ENCODE results near the gene CENPU. TPM values are rescaled to one million over a fixed set of nuclear protein-coding genes. Genes with fewer than 3 reads are reported as not detected.

CENPU gene
- polyA plus RNA-seq, 1 donor from 2014 or later = 13.0 TPM

DNA sequence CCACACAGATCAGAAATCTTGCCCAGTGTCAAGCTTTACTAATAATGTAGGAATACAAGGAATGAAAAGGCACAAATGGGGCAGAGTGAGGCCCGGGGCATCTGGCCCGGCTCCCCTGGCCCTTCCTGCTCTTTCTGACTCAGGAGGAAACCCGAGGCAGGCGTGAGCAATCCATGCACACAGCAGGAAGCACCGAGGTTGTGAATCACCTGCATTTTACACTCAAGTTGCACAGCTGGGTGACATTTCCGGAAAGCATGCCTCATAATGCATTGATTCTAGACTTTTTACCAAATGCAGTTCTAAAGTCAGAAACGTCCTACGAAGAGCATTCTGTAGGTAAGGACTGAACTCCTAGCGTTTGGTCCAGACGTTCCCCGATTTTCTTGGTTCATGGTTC is 45.4 kb downstream of the CENPU start:
- Histone ChIP-seq H3K27me3 (ENCODE audit: insufficient read depth, low read depth, low read length) (no peaks in the 10 kb centered on the region), H3K27ac (ENCODE audit: low read length) (no peak overlapping the region), H3K9me2 (ENCODE audit: insufficient read depth, low read length) (no peaks in the 10 kb centered on the region), H2AFZ (ENCODE audit: low read depth, low read length) (no peak overlapping the region), H3K9ac (ENCODE audit: low read length) (no peak overlapping the region), H3K4me3 (ENCODE audit: low read length) (no peak overlapping the region), H3K4me2 (ENCODE audit: low read length) (no peak overlapping the region), H3K79me2 (replicated peaks; ENCODE audit: insufficient read depth, low read length) (no peaks in the 10 kb centered on the region), H3K9me3 (ENCODE audit: low read length) (no peaks in the 10 kb centered on the region), H3F3A (ENCODE audit: insufficient read depth, low read length, poor library complexity, severe bottlenecking) (no peaks in the 10 kb centered on the region), H3K36me3 (ENCODE audit: insufficient read depth, low read length) (no peaks in the 10 kb centered on the region), H4K20me1 (ENCODE audit: insufficient read depth) (no peaks in the 10 kb centered on the region)
- TF ChIP-seq MXI1 (conservative IDR thresholded peaks at IDR 0.05; ENCODE audit: poor library complexity, severe bottlenecking) = no peak
- TF ChIP-seq, protein P1, sequence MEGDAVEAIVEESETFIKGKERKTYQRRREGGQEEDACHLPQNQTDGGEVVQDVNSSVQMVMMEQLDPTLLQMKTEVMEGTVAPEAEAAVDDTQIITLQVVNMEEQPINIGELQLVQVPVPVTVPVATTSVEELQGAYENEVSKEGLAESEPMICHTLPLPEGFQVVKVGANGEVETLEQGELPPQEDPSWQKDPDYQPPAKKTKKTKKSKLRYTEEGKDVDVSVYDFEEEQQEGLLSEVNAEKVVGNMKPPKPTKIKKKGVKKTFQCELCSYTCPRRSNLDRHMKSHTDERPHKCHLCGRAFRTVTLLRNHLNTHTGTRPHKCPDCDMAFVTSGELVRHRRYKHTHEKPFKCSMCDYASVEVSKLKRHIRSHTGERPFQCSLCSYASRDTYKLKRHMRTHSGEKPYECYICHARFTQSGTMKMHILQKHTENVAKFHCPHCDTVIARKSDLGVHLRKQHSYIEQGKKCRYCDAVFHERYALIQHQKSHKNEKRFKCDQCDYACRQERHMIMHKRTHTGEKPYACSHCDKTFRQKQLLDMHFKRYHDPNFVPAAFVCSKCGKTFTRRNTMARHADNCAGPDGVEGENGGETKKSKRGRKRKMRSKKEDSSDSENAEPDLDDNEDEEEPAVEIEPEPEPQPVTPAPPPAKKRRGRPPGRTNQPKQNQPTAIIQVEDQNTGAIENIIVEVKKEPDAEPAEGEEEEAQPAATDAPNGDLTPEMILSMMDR (IDR thresholded peaks at IDR 0.05; ENCODE audit: poor library complexity, severe bottlenecking) = no peak
- no peak for TF ChIP-seq SMC3 (conservative IDR thresholded peaks at IDR 0.05; ENCODE audit: poor library complexity)
- TF ChIP-seq TAF1 (IDR thresholded peaks at IDR 0.05; ENCODE audit: low read depth) = no peak

DNA sequence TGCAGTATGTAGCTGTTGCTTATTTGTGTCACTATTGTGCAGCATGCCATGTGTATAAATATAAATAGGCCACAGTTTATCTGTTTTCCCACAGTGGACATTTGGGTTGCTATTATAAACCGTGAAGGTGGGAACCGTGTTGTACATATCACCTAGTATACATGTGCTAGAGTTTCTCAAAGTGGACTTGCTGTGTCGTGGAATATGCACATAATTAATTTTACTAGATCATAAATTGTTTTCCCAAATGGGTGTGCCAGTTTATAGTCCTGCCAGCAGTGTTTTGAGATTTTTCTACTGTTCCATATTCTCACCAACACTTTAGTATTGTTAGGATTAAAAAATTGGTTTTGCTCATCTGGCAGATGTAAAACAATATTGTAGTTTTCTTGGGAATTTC is 45.9 kb downstream of the CENPU start:
- H3K4me2 ChIP-seq (ENCODE audit: low read length) = no peak overlapping the region
- no peak overlapping the region for H3K9ac ChIP-seq (ENCODE audit: low read length)

More for the DNA sequence above, 45.9 kb downstream of the CENPU start:
- Histone ChIP-seq H3K4me3 (ENCODE audit: low read length) (no peak overlapping the region), H3K36me3 (ENCODE audit: insufficient read depth, low read length) (no peaks in the 10 kb centered on the region), H3K79me2 (replicated peaks; ENCODE audit: insufficient read depth, low read length) (no peaks in the 10 kb centered on the region), H3K27ac (ENCODE audit: low read length) (no peak overlapping the region), H3F3A (ENCODE audit: insufficient read depth, low read length, poor library complexity, severe bottlenecking) (no peaks in the 10 kb centered on the region), H3K9me3 (ENCODE audit: low read length) (no peaks in the 10 kb centered on the region), H3K27me3 (ENCODE audit: insufficient read depth, low read depth, low read length) (no peaks in the 10 kb centered on the region), H3K9me2 (ENCODE audit: insufficient read depth, low read length) (no peaks in the 10 kb centered on the region), H2AFZ (ENCODE audit: low read depth, low read length) (no peak overlapping the region), H4K20me1 (ENCODE audit: insufficient read depth) (no peaks in the 10 kb centered on the region)
- TF ChIP-seq EP300 (conservative IDR thresholded peaks at IDR 0.05; ENCODE audit: poor library complexity, severe bottlenecking) (no peak), MXI1 (conservative IDR thresholded peaks at IDR 0.05; ENCODE audit: poor library complexity, severe bottlenecking) (no peak), TAF1 (IDR thresholded peaks at IDR 0.05; ENCODE audit: low read depth) (no peak), EZH2 (IDR thresholded peaks at IDR 0.05; ENCODE audit: borderline replicate concordance, insufficient read depth, low read length, poor library complexity, severe bottlenecking) (no peak), POLR2AphosphoS5 (IDR thresholded peaks at IDR 0.05) (no peak), RAD21 (conservative IDR thresholded peaks at IDR 0.05) (no peak), SMC3 (conservative IDR thresholded peaks at IDR 0.05; ENCODE audit: poor library complexity) (no peak)
- TF ChIP-seq, protein P1 (IDR thresholded peaks at IDR 0.05; ENCODE audit: poor library complexity, severe bottlenecking) = no peak
- TF ChIP-seq, protein P2, sequence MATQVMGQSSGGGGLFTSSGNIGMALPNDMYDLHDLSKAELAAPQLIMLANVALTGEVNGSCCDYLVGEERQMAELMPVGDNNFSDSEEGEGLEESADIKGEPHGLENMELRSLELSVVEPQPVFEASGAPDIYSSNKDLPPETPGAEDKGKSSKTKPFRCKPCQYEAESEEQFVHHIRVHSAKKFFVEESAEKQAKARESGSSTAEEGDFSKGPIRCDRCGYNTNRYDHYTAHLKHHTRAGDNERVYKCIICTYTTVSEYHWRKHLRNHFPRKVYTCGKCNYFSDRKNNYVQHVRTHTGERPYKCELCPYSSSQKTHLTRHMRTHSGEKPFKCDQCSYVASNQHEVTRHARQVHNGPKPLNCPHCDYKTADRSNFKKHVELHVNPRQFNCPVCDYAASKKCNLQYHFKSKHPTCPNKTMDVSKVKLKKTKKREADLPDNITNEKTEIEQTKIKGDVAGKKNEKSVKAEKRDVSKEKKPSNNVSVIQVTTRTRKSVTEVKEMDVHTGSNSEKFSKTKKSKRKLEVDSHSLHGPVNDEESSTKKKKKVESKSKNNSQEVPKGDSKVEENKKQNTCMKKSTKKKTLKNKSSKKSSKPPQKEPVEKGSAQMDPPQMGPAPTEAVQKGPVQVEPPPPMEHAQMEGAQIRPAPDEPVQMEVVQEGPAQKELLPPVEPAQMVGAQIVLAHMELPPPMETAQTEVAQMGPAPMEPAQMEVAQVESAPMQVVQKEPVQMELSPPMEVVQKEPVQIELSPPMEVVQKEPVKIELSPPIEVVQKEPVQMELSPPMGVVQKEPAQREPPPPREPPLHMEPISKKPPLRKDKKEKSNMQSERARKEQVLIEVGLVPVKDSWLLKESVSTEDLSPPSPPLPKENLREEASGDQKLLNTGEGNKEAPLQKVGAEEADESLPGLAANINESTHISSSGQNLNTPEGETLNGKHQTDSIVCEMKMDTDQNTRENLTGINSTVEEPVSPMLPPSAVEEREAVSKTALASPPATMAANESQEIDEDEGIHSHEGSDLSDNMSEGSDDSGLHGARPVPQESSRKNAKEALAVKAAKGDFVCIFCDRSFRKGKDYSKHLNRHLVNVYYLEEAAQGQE (IDR thresholded peaks at IDR 0.05; ENCODE audit: borderline replicate concordance) = no peak
